Measurements from ENCODE around the gene NPFF.
A peak's percentile ranks its signal among the peaks of the same experiment; 100 is the strongest.

NPFF gene

GRCh38 chr12:53513712-53514410, 6.6 kb upstream of the NPFF start:
- no peak for DNase-seq

- DNase-seq = no peak
Measured at GRCh38 chr12:53510181-53510812, 3.0 kb upstream of the NPFF start.

GRCh38 chr12:53508534-53509170, 1.4 kb upstream of the NPFF start:
- DNase-seq = peak; percentile 83

- no peak for DNase-seq
Measured at GRCh38 chr12:53507603-53507885, 260 bp upstream of the NPFF start.

GRCh38 chr12:53506450-53506785, 866 bp downstream of the NPFF start:
- DNase-seq = no peak

- no peak for DNase-seq
Measured at GRCh38 chr12:53505555-53506449, 1.5 kb downstream of the NPFF start.

GRCh38 chr12:53505086-53505485, 2.2 kb downstream of the NPFF start:
- no peak for DNase-seq

- DNase-seq = no peak
Measured at GRCh38 chr12:53504004-53504920, 3.0 kb downstream of the NPFF start.

- DNase-seq = no peak
Measured at GRCh38 chr12:53502983-53503728, 4.1 kb downstream of the NPFF start.

- no peak for DNase-seq
Measured at GRCh38 chr12:53502331-53502730, 5.0 kb downstream of the NPFF start.

- no peak for DNase-seq
Measured at GRCh38 chr12:53501615-53502181, 5.6 kb downstream of the NPFF start.

GRCh38 chr12:53500776-53501614, 6.3 kb downstream of the NPFF start, which contains the start of gene TARBP2:
Gene TARBP2, plus strand, starts transcription at chr12:53501283. Its CDS starts 126 bp downstream, at chr12:53501409.
- peak; percentile 99 for DNase-seq

- no peak for DNase-seq
Measured at GRCh38 chr12:53500142-53500775, 7.0 kb downstream of the NPFF start.

- peak; percentile 58 for DNase-seq
Measured at GRCh38 chr12:53499266-53500141, 7.8 kb downstream of the NPFF start, which contains the start of gene MAP3K12. Gene MAP3K12, minus strand, starts transcription at chr12:53499458. Its CDS starts 12,067 bp downstream, at chr12:53487391.

- no peak for DNase-seq
Measured at GRCh38 chr12:53498235-53498630, 9.1 kb downstream of the NPFF start.

GRCh38 chr12:53497461-53497860, 9.8 kb downstream of the NPFF start:
- DNase-seq = no peak

- no peak for DNase-seq
Measured at GRCh38 chr12:53496752-53497032, 10.6 kb downstream of the NPFF start.

GRCh38 chr12:53495903-53496751, 11.2 kb downstream of the NPFF start:
- no peak for DNase-seq

All from activated gamma-delta T cell treated with Interleukin-2 at 50 U/mL for 16 hours (primary cell).